G401.6 (cell line): ENCODE measurements around the gene CCL8.

Experiments
- FAIRE-seq: peaks from 2 replicates; lab custom pipeline; 2012; peaks lifted over from hg19 to GRCh38; lab: Jason Lieb, UNC

Gene CCL8

GRCh38 chr17:34367486-34368195 lies 48.4 kb downstream of the CCL8 start:
- no peak for FAIRE-seq

GRCh38 chr17:34368196-34368945 lies 49.1 kb downstream of the CCL8 start:
- FAIRE-seq, result no peak

GRCh38 chr17:34368946-34369500 lies 49.8 kb downstream of the CCL8 start:
- no peak for FAIRE-seq

GRCh38 chr17:34369571-34369970 lies 50.3 kb downstream of the CCL8 start:
- no peak for FAIRE-seq

GRCh38 chr17:34370376-34370996 lies 51.3 kb downstream of the CCL8 start:
- FAIRE-seq, result no peak

GRCh38 chr17:34370997-34371395 lies 51.8 kb downstream of the CCL8 start:
- FAIRE-seq, result no peak
